Measurements from ENCODE around the gene KCNG4. TPM values are rescaled to one million over a fixed set of nuclear protein-coding genes. Genes with fewer than 3 reads are reported as not detected.

KCNG4 gene
- polyA plus RNA-seq, 1 donor (not counting 4 experiments of a cell fraction or from before 2014, with no cell fraction given), result not detected

- H4K20me1 ChIP-seq (ENCODE audit: control insufficient read depth, extremely low read depth, insufficient read depth, low read length), result peaks cover 2% of the 10 kb centered on the region
- H3K4me1 ChIP-seq (ENCODE audit: control insufficient read depth, extremely low read depth, insufficient read depth, low read length), result peaks cover 4% of the 10 kb centered on the region
- no peak overlapping the region for H3K9ac ChIP-seq (ENCODE audit: control insufficient read depth, extremely low read depth, insufficient read depth, low read length)
- H2AFZ ChIP-seq (ENCODE audit: control insufficient read depth, low read length), result no peak overlapping the region
- TF ChIP-seq EZH2 (IDR thresholded peaks at IDR 0.05; ENCODE audit: low read length) (no peak), CTCF (optimal IDR thresholded peaks at IDR 0.05 in 1 of 3, IDR thresholded peaks at IDR 0.05 in 1 of 3, conservative IDR thresholded peaks at IDR 0.05 in 1 of 3; ENCODE audit: extremely low read depth in 1 of 3, insufficient read depth in 2 of 3, low read length in 3 of 3) (peak in 1 of 3 experiments; percentile 15)
- no peaks in the 10 kb centered on the region for H3K27me3 ChIP-seq (ENCODE audit: control insufficient read depth, extremely low read depth, insufficient read depth, low read length)
- peaks cover 10 to 22% of the 10 kb centered on the region in 2 experiments for H3K36me3 ChIP-seq (ENCODE audit: control insufficient read depth in 2 of 2, extremely low read depth in 1 of 2, insufficient read depth in 2 of 2, low read length in 2 of 2)
- H3K4me2 ChIP-seq (ENCODE audit: control insufficient read depth, extremely low read depth, insufficient read depth, low read depth, low read length), result no peak overlapping the region
- H3K4me3 ChIP-seq (ENCODE audit: control insufficient read depth in 2 of 3, extremely low read depth in 1 of 3, insufficient read depth in 2 of 3, low read depth in 1 of 3, low read length in 3 of 3), result no peak overlapping the region
- H3K79me2 ChIP-seq (ENCODE audit: control insufficient read depth, insufficient read depth, low read length), result peaks cover 34% of the 10 kb centered on the region
- no peak overlapping the region for H3K27ac ChIP-seq (ENCODE audit: control insufficient read depth, insufficient read depth, low read length)
- DNase-seq (ENCODE audit: low read depth, low spot score) (no peak), FAIRE-seq (no peak)
- H3K9me1 ChIP-seq (ENCODE audit: control insufficient read depth, extremely low read depth, insufficient read depth, low read length), result no peaks in the 10 kb centered on the region
- dilution Hi-C loops (cut with MboI; ENCODE audit: extremely low pct_ligation_motif_present, low sequenced_read_pairs), result no loop called here
- no peaks in the 10 kb centered on the region for H3K9me3 ChIP-seq (ENCODE audit: control insufficient read depth, low read depth, low read length)
These were observed 55.8 kb downstream of the KCNG4 start for GRCh38 chr16:84183911-84184591.

GRCh38 chr16:84183572-84183875 is 56.3 kb downstream of the KCNG4 start:
- Histone ChIP-seq H3K4me1 (ENCODE audit: control insufficient read depth, extremely low read depth, insufficient read depth, low read length) (peaks cover 4% of the 10 kb centered on the region), H3K4me3 (ENCODE audit: control insufficient read depth in 2 of 3, extremely low read depth in 1 of 3, insufficient read depth in 2 of 3, low read depth in 1 of 3, low read length in 3 of 3) (no peak overlapping the region), H4K20me1 (ENCODE audit: control insufficient read depth, extremely low read depth, insufficient read depth, low read length) (peaks cover 2% of the 10 kb centered on the region), H2AFZ (ENCODE audit: control insufficient read depth, low read length) (no peak overlapping the region), H3K27me3 (ENCODE audit: control insufficient read depth, extremely low read depth, insufficient read depth, low read length) (no peaks in the 10 kb centered on the region), H3K4me2 (ENCODE audit: control insufficient read depth, extremely low read depth, insufficient read depth, low read depth, low read length) (no peak overlapping the region), H3K9me1 (ENCODE audit: control insufficient read depth, extremely low read depth, insufficient read depth, low read length) (no peaks in the 10 kb centered on the region), H3K27ac (ENCODE audit: control insufficient read depth, insufficient read depth, low read length) (no peak overlapping the region), H3K79me2 (ENCODE audit: control insufficient read depth, insufficient read depth, low read length) (peaks cover 34% of the 10 kb centered on the region), H3K9ac (ENCODE audit: control insufficient read depth, extremely low read depth, insufficient read depth, low read length) (no peak overlapping the region), H3K36me3 (ENCODE audit: control insufficient read depth in 2 of 2, extremely low read depth in 1 of 2, insufficient read depth in 2 of 2, low read length in 2 of 2) (peaks cover 12 to 22% of the 10 kb centered on the region in 2 experiments), H3K9me3 (ENCODE audit: control insufficient read depth, low read depth, low read length) (no peaks in the 10 kb centered on the region)
- FAIRE-seq, result no peak
- DNase-seq (ENCODE audit: low read depth, low spot score), result no peak
- dilution Hi-C loops (cut with MboI; ENCODE audit: extremely low pct_ligation_motif_present, low sequenced_read_pairs), result no loop called here
- TF ChIP-seq EZH2 (IDR thresholded peaks at IDR 0.05; ENCODE audit: low read length) (no peak), CTCF (optimal IDR thresholded peaks at IDR 0.05 in 1 of 3, IDR thresholded peaks at IDR 0.05 in 1 of 3, conservative IDR thresholded peaks at IDR 0.05 in 1 of 3; ENCODE audit: extremely low read depth in 1 of 3, insufficient read depth in 2 of 3, low read length in 3 of 3) (no peak)

Measured in keratinocyte (primary cell).